GM12878 (cell line): ENCODE results near the gene PORCN. TPM values are rescaled to one million over a fixed set of nuclear protein-coding genes. Genes with fewer than 3 reads are reported as not detected.

Experiments
- ATF7 ChIP-seq: fragments of 450-650 bp; IDR thresholded peaks from 2 replicates; pipeline ENCODE4 v1.6.1; 2016; ENCODE audit warnings: low read depth, mild to moderate bottlenecking
- BHLHE40 ChIP-seq, 2 experiments: fragments of 450-650 bp in 1 of 2; IDR thresholded peaks; 2 replicates each; pipeline ENCODE4 v1.6.1; 2011 to 2017; ENCODE audit warnings: low read depth in 2 of 2, borderline replicate concordance in 1 of 2, improper control_type of control experiment in 1 of 2, low read length in 1 of 2, mild to moderate bottlenecking in 1 of 2
- BRCA1 ChIP-seq: IDR thresholded peaks from 2 replicates; pipeline ENCODE4 v1.6.1; 2011; ENCODE audit warnings: low read depth, low read length, improper control_type of control experiment
- CREB1 ChIP-seq: IDR thresholded peaks from 2 replicates; pipeline ENCODE4 v1.6.1; 2012; ENCODE audit warnings: low read depth, mild to moderate bottlenecking, inconsistent platforms
- EZH2 ChIP-seq: IDR thresholded peaks from 2 replicates; pipeline ENCODE4 v1.6.1; 2012; ENCODE audit warnings: low read depth, mild to moderate bottlenecking, control low read depth, inconsistent platforms, low read length, borderline replicate concordance; ENCODE audit not compliant: control insufficient read depth
- HDAC6 ChIP-seq: fragments of 200-600 bp; sonication (generic); IDR thresholded peaks from one replicate; pipeline ENCODE4 v1.8.0; 2017; ENCODE audit warnings: antibody characterized with exemption; ENCODE audit not compliant: unreplicated experiment
- MEF2A ChIP-seq: IDR thresholded peaks from 2 replicates; pipeline ENCODE4 v1.6.1; 2011; ENCODE audit warnings: low read depth, mild to moderate bottlenecking, low read length, moderate library complexity; ENCODE audit not compliant: insufficient read depth
- MYB ChIP-seq: fragments of 150-350 bp; IDR thresholded peaks from 2 replicates; pipeline ENCODE4 v1.6.1; 2014; ENCODE audit warnings: mild to moderate bottlenecking, low read depth, low read length, borderline replicate concordance
- PML ChIP-seq: IDR thresholded peaks from 2 replicates; pipeline ENCODE4 v1.6.1; 2012; ENCODE audit warnings: low read length, inconsistent platforms
- RCOR1 ChIP-seq: conservative IDR thresholded peaks from 2 replicates; pipeline ENCODE4 v1.6.1; 2012; ENCODE audit warnings: low read depth, low read length, improper control_type of control experiment
- RUNX3 ChIP-seq: IDR thresholded peaks from 2 replicates; pipeline ENCODE4 v1.6.1; 2012; ENCODE audit warnings: low read length, inconsistent platforms
- SP1 ChIP-seq: IDR thresholded peaks from one replicate; pipeline ENCODE4 v1.6.1; 2011; ENCODE audit warnings: low read depth, low read length
- TCF7 ChIP-seq: IDR thresholded peaks from 2 replicates; pipeline ENCODE4 v1.6.1; 2014; ENCODE audit warnings: antibody characterized with exemption, borderline replicate concordance
- polyA plus RNA-seq, 11 experiments: library from polyadenylated mRNA; depleted of rRNA in 4 of 11; unstranded in 6 of 11; stranded (reverse) in 5 of 11; fragments of >200 nt; fragmentation: Nextera tagmentation in 4 of 11; fragmentation: Illumina TruSeq in 1 of 11; extraction: Ambion mirVana in 4 of 11; extraction: Trizol in 1 of 11; gene quantifications; 1 replicate in 1 of 11; 2 replicates in 10 of 11; pipeline versions ENCODE4 v1.2.1 to v1.2.3, GENCODE V29; 2011 to 2016; ENCODE audit warnings: inconsistent platforms in 2 of 11, missing spikeins in 2 of 11, low read depth in 1 of 11
- total RNA-seq, 4 experiments: library from RNA; depleted of rRNA in 3 of 4; stranded (reverse); fragments of >200 nt in 3 of 4; fragmentation: Illumina TruSeq in 1 of 4; extraction: Trizol in 1 of 4; gene quantifications; 2 replicates each; pipeline versions ENCODE4 v1.2.1 to v1.2.3, GENCODE V29; 2013 to 2021
- TF ChIP-seq, protein P1 (sequence below): fragments of 450-650 bp; IDR thresholded peaks from 2 replicates; pipeline ENCODE4 v1.6.1; 2018; ENCODE audit warnings: borderline replicate concordance, mild to moderate bottlenecking; ENCODE audit not compliant: partially characterized antibody
- TF ChIP-seq, protein P2 (sequence below): fragments of 450-650 bp; IDR thresholded peaks from 2 replicates; pipeline ENCODE4 v1.6.1; 2017; ENCODE audit warnings: borderline replicate concordance
- TF ChIP-seq, protein P3 (sequence below): IDR thresholded peaks from 2 replicates; pipeline ENCODE4 v1.6.1; 2012; ENCODE audit warnings: low read length, inconsistent platforms
- TF ChIP-seq, protein P4 (sequence below): fragments of 450-650 bp; IDR thresholded peaks from 2 replicates; pipeline ENCODE4 v1.6.1; 2017; ENCODE audit warnings: mild to moderate bottlenecking, low read depth, inconsistent platforms; ENCODE audit not compliant: poor library complexity, severe bottlenecking
- TF ChIP-seq, protein P5 (sequence below): IDR thresholded peaks from 2 replicates; pipeline ENCODE4 v1.6.1; 2011; ENCODE audit warnings: low read depth, mild to moderate bottlenecking, low read length, moderate library complexity, borderline replicate concordance; ENCODE audit errors: extremely low read depth
- TF ChIP-seq, protein P6 (sequence below): fragments of 450-650 bp; IDR thresholded peaks from 2 replicates; pipeline ENCODE4 v1.6.1; 2016; ENCODE audit warnings: mild to moderate bottlenecking

Gene PORCN
- total and polyA plus RNA-seq, 10 of the 15 experiments (the other 5 are each of a cell fraction or from before 2014, with no cell fraction given), result 0.27 to 21.0 (median 14.1) TPM

DNA sequence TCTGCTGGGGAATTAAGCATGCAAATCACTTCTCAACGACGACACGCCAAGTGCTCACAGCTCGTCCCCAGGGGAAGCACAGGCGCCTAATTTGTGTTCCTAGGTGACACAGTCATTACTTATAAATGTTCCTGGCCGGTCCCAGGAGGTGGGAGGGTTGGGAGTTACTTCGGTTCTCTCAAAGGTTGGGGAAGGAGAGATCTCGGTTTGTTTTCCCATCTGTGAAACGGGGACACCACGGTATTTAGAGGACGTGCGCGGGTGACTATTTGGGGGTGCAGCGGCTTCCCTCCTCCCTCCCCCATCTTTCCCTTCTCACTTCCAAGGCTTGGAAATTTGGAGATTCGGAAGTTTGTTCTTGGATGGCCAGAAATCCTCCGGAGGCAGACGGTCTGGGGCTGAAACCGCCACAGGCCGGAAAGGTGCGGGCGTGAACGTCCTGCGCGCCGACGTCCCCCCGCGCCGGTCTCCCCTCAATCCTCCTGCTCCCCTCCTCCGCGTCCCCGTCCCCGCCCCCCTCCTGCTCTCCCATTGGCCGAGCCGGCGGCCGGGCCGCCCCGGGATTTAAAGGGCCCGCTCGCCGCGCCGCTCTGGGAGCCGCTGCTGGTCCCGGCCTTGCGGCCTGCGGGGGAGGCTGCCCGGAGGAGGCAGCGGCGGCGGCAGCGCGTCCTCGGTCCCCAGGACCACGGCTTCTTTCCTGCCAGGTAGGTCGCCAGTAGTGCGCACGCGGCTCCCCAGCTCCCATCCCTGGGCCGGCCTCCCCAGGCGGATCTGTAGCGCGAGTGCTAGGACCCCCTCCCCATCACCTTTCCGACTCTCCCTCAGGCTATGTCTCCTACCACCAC lies at the start of gene PORCN (continued):
- TF ChIP-seq, protein P1, sequence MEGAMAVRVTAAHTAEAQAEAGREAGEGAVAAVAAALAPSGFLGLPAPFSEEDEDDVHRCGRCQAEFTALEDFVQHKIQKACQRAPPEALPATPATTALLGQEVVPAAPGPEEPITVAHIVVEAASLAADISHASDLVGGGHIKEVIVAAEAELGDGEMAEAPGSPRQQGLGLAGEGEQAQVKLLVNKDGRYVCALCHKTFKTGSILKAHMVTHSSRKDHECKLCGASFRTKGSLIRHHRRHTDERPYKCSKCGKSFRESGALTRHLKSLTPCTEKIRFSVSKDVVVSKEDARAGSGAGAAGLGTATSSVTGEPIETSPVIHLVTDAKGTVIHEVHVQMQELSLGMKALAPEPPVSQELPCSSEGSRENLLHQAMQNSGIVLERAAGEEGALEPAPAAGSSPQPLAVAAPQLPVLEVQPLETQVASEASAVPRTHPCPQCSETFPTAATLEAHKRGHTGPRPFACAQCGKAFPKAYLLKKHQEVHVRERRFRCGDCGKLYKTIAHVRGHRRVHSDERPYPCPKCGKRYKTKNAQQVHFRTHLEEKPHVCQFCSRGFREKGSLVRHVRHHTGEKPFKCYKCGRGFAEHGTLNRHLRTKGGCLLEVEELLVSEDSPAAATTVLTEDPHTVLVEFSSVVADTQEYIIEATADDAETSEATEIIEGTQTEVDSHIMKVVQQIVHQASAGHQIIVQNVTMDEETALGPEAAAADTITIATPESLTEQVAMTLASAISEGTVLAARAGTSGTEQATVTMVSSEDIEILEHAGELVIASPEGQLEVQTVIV, result no peak
- TF ChIP-seq BRCA1 (no peak), CREB1 (peak; percentile 36; the same call in 1 of the 2 replicates), ATF7 (peak; percentile 35; the same call in 1 of the 2 replicates), PML (0 out of 2 replicates have a peak, but pooled peaks have one; percentile 47), HDAC6 (no peak), MEF2A (no peak), RUNX3 (peak; percentile 35; the same call in 1 of the 2 replicates), EZH2 (no peak), MYB (no peak), RCOR1 (no peak), BHLHE40 (IDR thresholded peaks at IDR 0.05; ENCODE audit: borderline replicate concordance in 1 of 2, low read depth in 2 of 2, low read length in 1 of 2) (no peak), TCF7 (no peak), SP1 (no peak)
- TF ChIP-seq, protein P2, sequence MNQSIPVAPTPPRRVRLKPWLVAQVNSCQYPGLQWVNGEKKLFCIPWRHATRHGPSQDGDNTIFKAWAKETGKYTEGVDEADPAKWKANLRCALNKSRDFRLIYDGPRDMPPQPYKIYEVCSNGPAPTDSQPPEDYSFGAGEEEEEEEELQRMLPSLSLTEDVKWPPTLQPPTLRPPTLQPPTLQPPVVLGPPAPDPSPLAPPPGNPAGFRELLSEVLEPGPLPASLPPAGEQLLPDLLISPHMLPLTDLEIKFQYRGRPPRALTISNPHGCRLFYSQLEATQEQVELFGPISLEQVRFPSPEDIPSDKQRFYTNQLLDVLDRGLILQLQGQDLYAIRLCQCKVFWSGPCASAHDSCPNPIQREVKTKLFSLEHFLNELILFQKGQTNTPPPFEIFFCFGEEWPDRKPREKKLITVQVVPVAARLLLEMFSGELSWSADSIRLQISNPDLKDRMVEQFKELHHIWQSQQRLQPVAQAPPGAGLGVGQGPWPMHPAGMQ, result no peak
- TF ChIP-seq, protein P3, sequence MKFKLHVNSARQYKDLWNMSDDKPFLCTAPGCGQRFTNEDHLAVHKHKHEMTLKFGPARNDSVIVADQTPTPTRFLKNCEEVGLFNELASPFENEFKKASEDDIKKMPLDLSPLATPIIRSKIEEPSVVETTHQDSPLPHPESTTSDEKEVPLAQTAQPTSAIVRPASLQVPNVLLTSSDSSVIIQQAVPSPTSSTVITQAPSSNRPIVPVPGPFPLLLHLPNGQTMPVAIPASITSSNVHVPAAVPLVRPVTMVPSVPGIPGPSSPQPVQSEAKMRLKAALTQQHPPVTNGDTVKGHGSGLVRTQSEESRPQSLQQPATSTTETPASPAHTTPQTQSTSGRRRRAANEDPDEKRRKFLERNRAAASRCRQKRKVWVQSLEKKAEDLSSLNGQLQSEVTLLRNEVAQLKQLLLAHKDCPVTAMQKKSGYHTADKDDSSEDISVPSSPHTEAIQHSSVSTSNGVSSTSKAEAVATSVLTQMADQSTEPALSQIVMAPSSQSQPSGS, result no peak
- TF ChIP-seq, protein P4, sequence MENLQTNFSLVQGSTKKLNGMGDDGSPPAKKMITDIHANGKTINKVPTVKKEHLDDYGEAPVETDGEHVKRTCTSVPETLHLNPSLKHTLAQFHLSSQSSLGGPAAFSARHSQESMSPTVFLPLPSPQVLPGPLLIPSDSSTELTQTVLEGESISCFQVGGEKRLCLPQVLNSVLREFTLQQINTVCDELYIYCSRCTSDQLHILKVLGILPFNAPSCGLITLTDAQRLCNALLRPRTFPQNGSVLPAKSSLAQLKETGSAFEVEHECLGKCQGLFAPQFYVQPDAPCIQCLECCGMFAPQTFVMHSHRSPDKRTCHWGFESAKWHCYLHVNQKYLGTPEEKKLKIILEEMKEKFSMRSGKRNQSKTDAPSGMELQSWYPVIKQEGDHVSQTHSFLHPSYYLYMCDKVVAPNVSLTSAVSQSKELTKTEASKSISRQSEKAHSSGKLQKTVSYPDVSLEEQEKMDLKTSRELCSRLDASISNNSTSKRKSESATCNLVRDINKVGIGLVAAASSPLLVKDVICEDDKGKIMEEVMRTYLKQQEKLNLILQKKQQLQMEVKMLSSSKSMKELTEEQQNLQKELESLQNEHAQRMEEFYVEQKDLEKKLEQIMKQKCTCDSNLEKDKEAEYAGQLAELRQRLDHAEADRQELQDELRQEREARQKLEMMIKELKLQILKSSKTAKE, result no peak
- TF ChIP-seq, protein P5, sequence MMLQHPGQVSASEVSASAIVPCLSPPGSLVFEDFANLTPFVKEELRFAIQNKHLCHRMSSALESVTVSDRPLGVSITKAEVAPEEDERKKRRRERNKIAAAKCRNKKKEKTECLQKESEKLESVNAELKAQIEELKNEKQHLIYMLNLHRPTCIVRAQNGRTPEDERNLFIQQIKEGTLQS, result no peak
- TF ChIP-seq, protein P6, sequence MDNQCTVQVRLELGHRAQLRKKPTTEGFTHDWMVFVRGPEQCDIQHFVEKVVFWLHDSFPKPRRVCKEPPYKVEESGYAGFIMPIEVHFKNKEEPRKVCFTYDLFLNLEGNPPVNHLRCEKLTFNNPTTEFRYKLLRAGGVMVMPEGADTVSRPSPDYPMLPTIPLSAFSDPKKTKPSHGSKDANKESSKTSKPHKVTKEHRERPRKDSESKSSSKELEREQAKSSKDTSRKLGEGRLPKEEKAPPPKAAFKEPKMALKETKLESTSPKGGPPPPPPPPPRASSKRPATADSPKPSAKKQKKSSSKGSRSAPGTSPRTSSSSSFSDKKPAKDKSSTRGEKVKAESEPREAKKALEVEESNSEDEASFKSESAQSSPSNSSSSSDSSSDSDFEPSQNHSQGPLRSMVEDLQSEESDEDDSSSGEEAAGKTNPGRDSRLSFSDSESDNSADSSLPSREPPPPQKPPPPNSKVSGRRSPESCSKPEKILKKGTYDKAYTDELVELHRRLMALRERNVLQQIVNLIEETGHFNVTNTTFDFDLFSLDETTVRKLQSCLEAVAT, result peak; percentile 28; the same call in 1 of the 2 replicates
